HG03196 (cell line): ENCODE data around the gene TRPM2.
"Not testable (repeated sequence)": the region's sequence is repeated elsewhere in the genome, so short reads cannot be mapped to it uniquely, and the experiment has no call there.

ENCODE experiments used
- ATAC-seq: cut with Tn5 transposase; IDR thresholded peaks from one replicate; pipeline ENCODE4 v1.9.1; 2021; ENCODE audit not compliant: unreplicated experiment

Gene TRPM2

GRCh38 chr21:44333509-44334328 is 19.7 kb upstream of the TRPM2 start:
- ATAC-seq = no peak

DNA sequence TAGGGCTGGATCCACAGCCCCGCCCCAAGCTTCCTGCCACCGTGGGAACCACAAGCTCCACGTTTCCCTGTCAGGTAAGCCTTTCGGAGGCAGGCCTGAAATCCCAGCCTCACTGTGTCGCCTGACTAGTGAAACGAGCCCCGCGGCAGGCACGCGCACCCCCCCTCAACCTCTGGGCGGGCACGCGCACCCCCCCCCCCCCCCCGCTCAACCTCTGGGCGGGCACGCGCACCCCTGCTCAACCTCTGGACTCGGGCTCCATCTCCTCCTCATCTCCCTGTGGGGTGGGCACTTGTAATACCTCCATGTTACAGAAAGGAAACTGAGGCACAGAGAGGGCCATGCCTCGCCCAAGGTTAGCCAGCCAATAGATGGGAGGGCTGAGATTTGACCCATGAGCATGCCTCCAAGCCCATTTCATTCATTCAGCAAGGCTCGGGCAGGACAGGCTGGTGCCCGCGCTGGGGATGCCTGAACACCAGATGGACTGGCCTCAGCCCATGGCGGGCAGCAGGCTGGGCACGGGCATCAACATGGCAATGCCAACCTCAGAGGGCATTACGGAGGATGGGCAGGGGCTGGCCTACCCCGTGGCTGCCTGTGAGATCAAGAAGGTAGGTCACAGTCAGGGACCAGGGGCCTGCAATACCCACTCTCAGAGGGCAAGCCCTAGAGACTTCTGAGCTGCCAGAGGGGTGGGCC is 18.9 kb upstream of the TRPM2 start:
- ATAC-seq = no peak

DNA sequence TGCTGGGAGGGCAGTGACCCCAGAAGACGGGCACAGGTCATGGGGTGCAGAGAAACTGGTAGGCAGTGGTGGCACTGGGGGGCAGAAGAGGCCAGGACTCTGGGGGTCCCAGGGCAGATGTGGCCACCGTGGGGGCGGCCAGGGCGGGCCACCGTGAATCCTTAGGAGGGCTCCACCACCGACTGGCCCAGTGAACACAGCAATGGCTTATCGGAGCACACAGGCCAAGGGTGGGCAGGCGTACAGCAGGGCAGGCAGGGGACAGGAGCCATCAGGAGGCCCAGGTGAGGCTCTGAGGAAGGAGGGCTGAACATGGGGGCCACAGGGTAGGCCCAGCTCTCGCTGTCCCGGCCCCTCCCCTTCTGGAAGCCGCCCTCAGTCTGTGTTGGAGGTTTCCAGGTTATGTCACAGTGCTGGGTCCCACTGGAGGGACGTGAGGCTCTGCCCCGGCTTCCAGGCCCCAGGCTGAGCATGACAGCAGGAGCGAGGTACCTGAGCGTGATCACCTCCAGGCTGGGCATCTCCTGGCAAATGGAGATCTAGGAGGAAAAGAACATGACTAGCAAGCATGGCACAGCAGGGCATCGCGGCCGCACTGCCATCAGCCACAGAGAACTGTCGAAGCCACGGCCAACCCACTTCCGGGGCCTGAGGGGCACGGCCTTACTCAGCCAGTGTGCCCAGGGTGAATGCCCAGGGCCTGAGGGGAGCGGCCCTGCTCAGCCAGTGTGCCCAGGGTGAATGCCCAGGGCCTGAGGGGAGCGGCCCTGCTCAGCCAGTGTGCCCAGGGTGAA is 18.0 kb upstream of the TRPM2 start:
- no peak for ATAC-seq

DNA sequence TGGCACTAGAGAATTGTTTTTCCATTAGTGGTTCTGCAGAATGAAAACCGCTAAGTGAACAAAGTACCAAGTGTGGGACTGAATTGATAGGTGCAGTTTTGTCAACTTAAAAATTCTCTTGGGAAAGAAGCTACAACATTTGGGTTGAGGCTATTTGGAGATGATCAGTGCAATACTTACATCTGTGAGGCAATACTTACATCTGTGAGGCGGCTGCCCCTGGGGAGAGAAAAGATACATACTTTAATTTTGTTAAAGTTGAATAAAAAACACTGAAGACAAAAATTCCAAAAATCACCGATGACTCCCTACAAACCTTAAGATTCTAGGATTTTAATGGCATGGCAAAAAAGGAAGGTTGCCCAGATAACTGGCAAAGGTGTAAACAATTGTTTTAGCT is 16.0 kb upstream of the TRPM2 start:
- ATAC-seq = no peak

GRCh38 chr21:44337941-44338895 is 15.2 kb upstream of the TRPM2 start:
- no peak for ATAC-seq

DNA sequence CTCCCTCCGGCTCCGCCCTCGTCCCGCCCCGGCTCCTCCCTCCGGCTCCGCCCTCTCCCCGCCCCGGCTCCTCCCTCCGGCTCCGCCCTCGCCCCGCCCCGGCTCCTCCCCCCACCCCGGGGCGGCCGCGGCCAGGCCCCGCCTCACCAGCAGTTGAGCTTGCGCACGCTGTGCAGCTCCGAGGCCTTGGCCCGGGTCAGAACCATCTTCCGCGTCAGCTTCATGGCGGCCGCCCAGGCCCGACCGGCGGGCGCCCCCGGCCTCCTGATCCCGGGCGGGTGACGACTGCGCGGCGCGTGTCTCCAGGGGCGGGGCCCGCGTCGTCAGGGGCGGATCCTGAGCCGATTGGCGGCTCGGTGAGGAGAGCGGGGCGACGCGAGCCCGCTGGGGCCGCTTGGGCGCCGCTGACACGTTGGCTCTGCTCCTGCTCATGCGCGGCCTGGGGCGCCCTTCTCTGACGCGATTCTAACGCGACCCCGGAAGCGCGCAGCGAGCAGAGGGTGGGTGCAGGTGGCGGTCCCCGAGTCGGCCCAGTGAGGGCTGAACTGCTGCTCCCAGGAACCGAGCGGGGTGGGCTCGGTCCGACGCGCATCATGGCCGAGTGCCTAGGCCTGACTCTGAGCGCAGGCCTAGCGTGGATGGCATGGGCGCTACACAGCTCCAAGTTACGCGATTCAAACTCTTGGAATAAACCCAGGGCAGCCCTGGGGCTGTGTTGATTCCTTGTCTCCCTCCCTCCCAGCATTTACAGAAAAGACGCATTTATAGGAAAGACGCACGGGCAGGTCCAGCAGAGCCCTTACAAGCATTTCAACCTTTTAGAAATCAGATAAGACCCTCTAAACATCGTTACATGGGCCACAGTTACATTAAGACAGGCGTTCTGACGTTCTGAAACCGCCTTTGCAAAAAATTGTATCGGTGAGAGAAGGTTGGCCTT is 14.2 kb upstream of the TRPM2 start, which contains the start of gene CFAP410:
TSS of gene CFAP410 (minus strand) at position 420 of the 940 bp plus-strand sequence. CDS start at position 224, 196 bp downstream.
- ATAC-seq = peak; percentile 89

- ATAC-seq = not testable (repeated sequence)
Observed at GRCh38 chr21:44341726-44342458, 11.5 kb upstream of the TRPM2 start.

GRCh38 chr21:44342981-44343380 is 10.4 kb upstream of the TRPM2 start:
- not testable (repeated sequence) for ATAC-seq

GRCh38 chr21:44344541-44345183 is 8.8 kb upstream of the TRPM2 start:
- no peak for ATAC-seq

DNA sequence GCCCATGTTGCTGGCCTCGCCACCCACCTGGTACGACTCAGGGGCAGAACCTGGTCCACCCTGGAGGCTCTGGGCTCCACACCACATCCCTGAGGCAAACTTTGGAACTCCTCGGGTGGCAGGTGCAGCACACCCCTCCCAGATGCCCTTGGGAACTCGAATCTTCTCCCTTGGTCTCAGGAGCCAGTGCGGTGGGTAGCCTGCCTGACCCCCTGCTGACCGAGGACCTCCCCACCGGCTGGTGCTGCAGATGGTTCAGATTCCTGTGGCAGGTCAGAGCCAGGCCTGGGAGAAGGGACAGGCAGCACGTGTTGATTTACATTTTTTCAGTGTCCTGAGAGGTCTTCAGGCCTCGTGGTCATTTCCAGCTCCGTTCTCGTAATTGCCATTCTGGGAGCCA is 7.9 kb upstream of the TRPM2 start:
- no peak for ATAC-seq

DNA sequence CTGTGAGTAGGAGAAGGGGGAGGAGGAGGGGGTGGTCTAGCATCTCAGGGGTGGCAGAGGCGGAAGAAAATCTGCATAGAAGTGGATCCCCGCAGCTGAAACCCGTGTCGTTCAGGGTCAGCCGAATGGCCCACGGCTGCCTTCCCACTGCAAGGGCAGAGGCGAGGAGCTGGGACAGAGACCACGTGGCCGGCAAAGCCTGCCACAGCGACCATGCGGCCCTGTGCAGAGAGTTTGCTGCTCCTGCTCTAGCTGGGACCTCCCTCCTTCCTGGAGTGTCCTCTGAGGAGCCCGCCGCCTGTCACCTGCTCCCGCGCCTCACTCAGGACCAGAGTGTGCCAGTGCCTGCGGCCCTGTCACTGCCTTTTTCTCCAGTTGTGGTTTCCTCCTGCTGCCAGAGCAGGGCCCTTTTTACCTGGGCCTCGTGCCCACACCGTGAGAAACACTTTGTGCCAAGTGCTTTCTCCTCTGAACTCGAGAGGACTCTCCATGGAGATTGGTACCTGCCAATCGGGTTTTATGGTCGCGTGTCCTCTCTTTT is 5.4 kb upstream of the TRPM2 start:
- ATAC-seq = no peak

DNA sequence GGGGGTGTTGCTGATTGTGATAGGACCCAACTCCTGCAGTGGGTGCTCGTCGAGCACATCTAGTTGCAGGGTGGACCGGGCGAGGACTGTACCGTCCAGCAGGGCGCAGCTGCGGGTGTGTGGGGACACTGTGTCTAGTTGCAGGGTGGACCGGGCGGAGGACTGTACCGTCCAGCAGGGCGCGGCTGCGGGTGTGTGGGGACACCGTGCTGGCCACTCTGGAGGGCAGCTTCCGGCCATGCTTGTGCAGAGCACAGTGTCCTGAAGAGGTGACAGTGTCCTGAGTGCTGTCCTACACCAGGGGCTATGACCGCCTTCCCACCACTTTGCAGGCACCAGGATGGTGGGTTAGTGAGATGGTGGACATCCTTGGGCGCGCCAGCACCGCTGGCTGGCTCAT is 4.6 kb upstream of the TRPM2 start:
- no peak for ATAC-seq

- ATAC-seq = no peak
Observed at GRCh38 chr21:44349416-44349846, 4.0 kb upstream of the TRPM2 start.

- ATAC-seq = no peak
Observed at GRCh38 chr21:44349847-44350772, 3.3 kb upstream of the TRPM2 start.

DNA sequence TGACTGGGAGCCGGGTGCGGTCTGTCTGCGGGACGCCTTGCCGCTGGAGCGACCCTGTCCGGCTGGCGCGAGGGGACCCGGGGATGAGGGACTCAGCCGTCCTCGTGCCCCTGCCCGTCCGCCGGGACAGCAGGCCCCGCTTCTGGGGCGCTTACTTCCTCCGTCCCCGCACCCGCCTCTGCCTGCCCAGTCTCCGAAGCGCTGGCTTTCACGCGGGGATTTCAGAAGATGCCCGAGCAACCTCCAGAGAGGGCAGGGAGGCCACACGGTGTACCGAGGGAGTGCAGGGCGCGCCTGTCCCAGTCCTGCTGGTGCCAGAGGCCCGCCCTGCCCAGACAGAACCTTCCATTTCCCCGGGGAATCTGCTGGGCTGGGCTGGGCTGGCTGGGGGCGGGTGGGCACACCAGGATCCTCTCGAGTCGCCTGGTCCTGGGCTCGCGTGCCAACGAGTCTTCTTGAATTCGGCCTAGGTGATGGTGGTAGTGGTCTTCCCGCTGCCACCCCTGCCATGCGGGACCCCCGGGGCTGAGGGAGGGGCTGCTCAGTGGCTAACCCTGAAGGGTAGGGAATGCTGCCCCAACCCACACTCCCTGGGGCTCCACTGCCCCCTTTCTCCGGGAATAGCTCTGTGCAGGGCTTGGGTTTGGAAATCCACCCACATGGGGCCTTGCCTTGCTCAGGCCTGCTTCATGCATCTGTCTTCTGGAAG is 2.5 kb upstream of the TRPM2 start:
- no peak for ATAC-seq
